Stimulated activated naive B cell treated with anti-CD40 and anti-IgM and Interleukin-4, amounts not matched to agents 10 μg/mL and 1 μg/mL and 100 μg/mL, for 72 hours (primary cell): ENCODE measurements around the gene LCK.
"Not testable (repeated sequence)": the region's sequence is repeated elsewhere in the genome, so short reads cannot be mapped to it uniquely, and the experiment has no call there.

ENCODE experiments used
- ATAC-seq, 2 donors: fragments of 150-1000 bp; cut with Tn5 transposase; replicated peaks; 2 replicates each; pipeline ENCODE4 v1.10.0; 2021; ENCODE audit warnings: moderate library complexity in 1 of 2
- DNase-seq: peaks from one replicate; pipeline ENCODE4 v3.0.0; 2021
- H3K27ac Mint-ChIP-seq: one replicate; pipeline ENCODE4 v1.8.0; 2022; ENCODE audit warnings: mild to moderate bottlenecking, mixed read lengths
- H3K27me3 Mint-ChIP-seq, 2 donors: one replicate each; pipeline ENCODE4 v1.8.0; 2022; ENCODE audit warnings: mixed read lengths in 2 of 2
- H3K36me3 Mint-ChIP-seq, 2 donors: one replicate each; pipeline ENCODE4 v1.8.0; 2022; ENCODE audit warnings: mixed read lengths in 2 of 2, mild to moderate bottlenecking in 1 of 2
- H3K4me1 Mint-ChIP-seq, 2 donors: one replicate each; pipeline ENCODE4 v1.8.0; 2022; ENCODE audit warnings: mixed read lengths in 2 of 2, mild to moderate bottlenecking in 1 of 2
- H3K4me3 Mint-ChIP-seq, 2 donors: one replicate each; pipeline ENCODE4 v1.8.0; 2022; ENCODE audit warnings: mild to moderate bottlenecking in 2 of 2, mixed read lengths in 2 of 2, moderate library complexity in 1 of 2
- H3K9me3 Mint-ChIP-seq, 2 donors: one replicate each; pipeline ENCODE4 v1.8.0; 2022; ENCODE audit warnings: mixed read lengths in 2 of 2, mild to moderate bottlenecking in 1 of 2

Gene LCK

GRCh38 chr1:32275424-32275823 is 24.4 kb downstream of the LCK start:
- peaks cover 12 to 32% of the 10 kb centered on the region in 2 donors for H3K36me3 Mint-ChIP-seq
- ATAC-seq: no peak
- H3K4me3 Mint-ChIP-seq: peak overlapping the region in 1 of 2 donors; percentile 57

GRCh38 chr1:32276032-32276782 is 25.1 kb downstream of the LCK start:
- H3K4me1 Mint-ChIP-seq: peaks cover 35 to 36% of the 10 kb centered on the region in 2 donors
- DNase-seq: no peak
- H3K27me3 Mint-ChIP-seq: no peaks in the 10 kb centered on the region
- H3K36me3 Mint-ChIP-seq: peaks cover 12 to 32% of the 10 kb centered on the region in 2 donors
- H3K9me3 Mint-ChIP-seq: no peaks in the 10 kb centered on the region
- no peak for ATAC-seq
- H3K4me3 Mint-ChIP-seq: peak overlapping the region in 1 of 2 donors; percentile 11
- no peak overlapping the region for H3K27ac Mint-ChIP-seq

More at GRCh38 chr1:32275424-32275823, 24.4 kb downstream of the LCK start:
- DNase-seq: no peak
- H3K9me3 Mint-ChIP-seq: no peaks in the 10 kb centered on the region
- no peaks in the 10 kb centered on the region for H3K27me3 Mint-ChIP-seq
- H3K4me1 Mint-ChIP-seq: peaks cover 35 to 36% of the 10 kb centered on the region in 2 donors
- H3K27ac Mint-ChIP-seq: no peak overlapping the region

DNA sequence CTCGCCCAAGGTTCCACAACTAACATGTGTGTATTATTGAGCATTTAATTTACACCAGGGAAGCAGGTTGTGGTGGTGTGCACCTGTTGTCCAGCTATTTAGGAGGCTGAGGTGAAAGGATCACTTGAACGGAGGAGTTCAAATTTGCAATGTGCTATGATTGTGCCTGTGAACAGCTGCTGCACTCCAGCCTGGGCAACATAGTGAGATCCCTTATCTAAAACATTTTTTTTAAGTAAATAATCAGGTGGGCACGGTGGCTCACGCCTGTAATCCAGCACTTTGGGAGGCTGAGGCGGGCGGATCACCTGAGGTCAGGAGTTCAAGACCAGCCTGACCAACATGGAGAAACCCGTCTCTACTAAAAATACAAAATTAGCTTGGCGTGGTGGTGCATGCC is 33.7 kb downstream of the LCK start:
- not testable (repeated sequence) for H3K27ac Mint-ChIP-seq, H3K9me3 Mint-ChIP-seq, ATAC-seq, H3K27me3 Mint-ChIP-seq, H3K4me3 Mint-ChIP-seq, H3K4me1 Mint-ChIP-seq, DNase-seq
- peaks cover 12 to 22% of the 10 kb centered on the region in 2 donors for H3K36me3 Mint-ChIP-seq

DNA sequence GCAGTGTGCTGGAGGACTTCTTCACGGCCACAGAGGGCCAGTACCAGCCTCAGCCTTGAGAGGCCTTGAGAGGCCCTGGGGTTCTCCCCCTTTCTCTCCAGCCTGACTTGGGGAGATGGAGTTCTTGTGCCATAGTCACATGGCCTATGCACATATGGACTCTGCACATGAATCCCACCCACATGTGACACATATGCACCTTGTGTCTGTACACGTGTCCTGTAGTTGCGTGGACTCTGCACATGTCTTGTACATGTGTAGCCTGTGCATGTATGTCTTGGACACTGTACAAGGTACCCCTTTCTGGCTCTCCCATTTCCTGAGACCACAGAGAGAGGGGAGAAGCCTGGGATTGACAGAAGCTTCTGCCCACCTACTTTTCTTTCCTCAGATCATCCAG is 34.6 kb downstream of the LCK start:
- ATAC-seq (no peak), DNase-seq (no peak)
- H3K9me3 Mint-ChIP-seq: no peaks in the 10 kb centered on the region
- no peaks in the 10 kb centered on the region for H3K27me3 Mint-ChIP-seq
- no peaks in the 10 kb centered on the region for H3K4me1 Mint-ChIP-seq
- peaks cover 9 to 17% of the 10 kb centered on the region in 2 donors for H3K36me3 Mint-ChIP-seq
- no peak overlapping the region for H3K4me3 Mint-ChIP-seq
- peak overlapping the region; percentile 67 for H3K27ac Mint-ChIP-seq

GRCh38 chr1:32286763-32287162 is 35.7 kb downstream of the LCK start:
- H3K36me3 Mint-ChIP-seq: peaks cover 9 to 13% of the 10 kb centered on the region in 2 donors
- H3K27ac Mint-ChIP-seq: no peak overlapping the region
- no peak overlapping the region for H3K4me3 Mint-ChIP-seq
- H3K4me1 Mint-ChIP-seq: peaks cover 5 to 7% of the 10 kb centered on the region in 2 donors
- no peak for ATAC-seq
- DNase-seq: no peak
- no peaks in the 10 kb centered on the region for H3K9me3 Mint-ChIP-seq
- H3K27me3 Mint-ChIP-seq: no peaks in the 10 kb centered on the region

GRCh38 chr1:32289256-32289655 is 38.2 kb downstream of the LCK start:
- Mint-ChIP-seq H3K4me1 (peaks cover 11 to 26% of the 10 kb centered on the region in 2 donors), H3K4me3 (no peak overlapping the region), H3K36me3 (peaks cover 16 to 23% of the 10 kb centered on the region in 2 donors), H3K27me3 (no peaks in the 10 kb centered on the region), H3K9me3 (no peaks in the 10 kb centered on the region), H3K27ac (no peak overlapping the region)
- no peak for ATAC-seq
- DNase-seq: no peak

DNA sequence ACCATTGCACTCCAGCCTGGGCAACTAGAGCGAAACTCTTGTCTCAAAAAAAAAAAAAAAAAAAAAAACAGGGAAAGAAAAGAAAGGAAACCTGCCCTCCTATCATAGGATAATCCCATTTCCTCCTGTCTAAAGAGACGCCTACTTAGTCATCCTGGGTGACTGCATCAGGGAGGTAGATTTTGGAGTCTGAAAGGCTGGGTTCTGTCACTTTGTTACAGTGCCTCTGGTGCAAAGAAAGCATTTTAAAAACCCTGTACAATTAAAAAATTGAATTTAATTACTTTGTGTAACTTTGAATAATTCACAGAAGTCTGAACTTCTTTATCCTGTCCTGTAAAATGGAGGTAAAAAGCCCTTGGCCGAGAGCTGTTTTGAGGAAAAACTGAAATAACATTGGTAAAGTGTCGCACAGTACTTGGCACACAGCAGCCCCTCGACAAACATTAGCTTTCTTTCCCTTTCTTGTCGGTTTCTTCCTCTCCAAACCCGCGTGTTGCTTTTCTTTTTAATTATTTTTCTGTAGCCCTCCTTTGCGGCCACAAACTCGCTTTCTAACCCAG is 40.2 kb downstream of the LCK start:
- H3K27ac Mint-ChIP-seq: peak overlapping the region; percentile 99
- H3K9me3 Mint-ChIP-seq: no peaks in the 10 kb centered on the region
- ATAC-seq: no peak

DNA sequence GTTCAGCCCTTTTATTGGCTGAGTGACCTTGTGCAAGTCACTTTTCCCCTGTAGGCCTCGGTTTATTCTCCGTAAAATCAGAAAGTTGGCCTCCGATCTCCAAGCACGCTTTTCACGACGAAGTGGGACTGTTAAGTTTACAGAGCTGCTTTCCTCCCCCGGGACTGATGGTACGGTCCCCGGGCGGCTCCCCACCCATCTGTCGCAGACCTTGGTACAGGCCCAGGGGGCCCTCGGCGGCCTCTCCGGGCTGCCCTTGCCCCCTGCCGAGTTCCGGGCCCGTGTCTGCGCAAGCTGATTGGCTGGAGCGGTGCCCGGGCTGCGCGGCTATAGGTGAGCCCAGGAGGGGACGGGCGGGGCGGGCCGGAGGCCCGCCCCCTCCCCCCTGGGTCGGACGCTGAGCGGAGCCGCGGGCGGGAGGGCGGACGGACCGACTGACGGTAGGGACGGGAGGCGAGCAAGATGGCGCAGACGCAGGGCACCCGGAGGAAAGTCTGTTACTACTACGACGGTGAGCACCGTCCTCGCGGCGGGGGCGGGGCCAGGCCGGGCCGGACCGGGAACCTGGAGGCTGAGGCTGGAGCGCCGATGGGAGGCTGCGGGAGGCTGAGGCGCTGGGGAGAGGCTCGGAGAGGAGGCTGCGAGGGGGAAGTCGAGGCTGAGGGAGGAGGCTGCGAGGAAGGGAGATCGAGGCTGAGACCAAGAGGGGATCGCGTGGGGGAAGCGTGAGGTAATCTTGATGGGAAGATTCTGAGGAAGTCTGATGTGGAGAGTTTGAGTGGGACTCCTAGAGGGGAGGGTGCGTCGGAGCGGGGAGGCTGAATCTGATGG is 40.9 kb downstream of the LCK start, which contains the start of gene HDAC1:
HDAC1 (plus strand) TSS at position 376 of the 831 bp plus-strand sequence; CDS start at position 463, 87 bp downstream.
- peak; percentile 99 for ATAC-seq
- no peaks in the 10 kb centered on the region for H3K9me3 Mint-ChIP-seq
- peaks cover 16 to 31% of the 10 kb centered on the region in 2 donors for H3K36me3 Mint-ChIP-seq
- no peaks in the 10 kb centered on the region for H3K27me3 Mint-ChIP-seq
- H3K4me3 Mint-ChIP-seq: peak within 1 kb of the TSS; percentile 95 to 99
- DNase-seq: peak; percentile 98
- H3K27ac Mint-ChIP-seq: peak within 1 kb of the TSS; percentile 99
- H3K4me1 Mint-ChIP-seq: peaks cover 22 to 52% of the 10 kb centered on the region in 2 donors

More for the DNA sequence above, 40.2 kb downstream of the LCK start:
- peak overlapping the region; percentile 95 to 99 for H3K4me3 Mint-ChIP-seq
- H3K36me3 Mint-ChIP-seq: peaks cover 10 to 29% of the 10 kb centered on the region in 2 donors
- no peaks in the 10 kb centered on the region for H3K27me3 Mint-ChIP-seq
- DNase-seq: no peak
- peaks cover 18 to 45% of the 10 kb centered on the region in 2 donors for H3K4me1 Mint-ChIP-seq

GRCh38 chr1:32298211-32298610 is 47.1 kb downstream of the LCK start:
- not testable (repeated sequence) for ATAC-seq
- H3K27ac Mint-ChIP-seq: peak overlapping the region; percentile 25

DNA sequence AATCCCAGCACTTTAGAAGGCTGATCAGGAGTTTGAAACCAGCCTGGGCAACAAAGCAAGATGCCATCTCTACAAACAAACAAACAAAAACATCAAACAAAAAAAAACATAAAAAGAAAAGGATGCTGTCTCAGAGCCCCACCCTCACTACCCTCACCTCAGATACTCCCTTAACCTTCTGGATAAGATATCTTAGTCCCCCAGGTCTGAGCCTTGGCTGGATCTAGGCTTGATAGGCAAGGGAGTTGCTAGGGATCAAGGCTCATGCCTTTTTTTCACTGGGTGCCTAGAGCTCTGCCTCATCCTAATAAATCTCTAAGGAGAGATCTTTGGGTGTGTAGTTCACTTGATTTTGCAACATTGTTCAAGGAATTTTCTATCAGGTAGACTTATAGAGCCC is 48.3 kb downstream of the LCK start:
- H3K36me3 Mint-ChIP-seq: peaks cover 48 to 65% of the 10 kb centered on the region in 2 donors
- H3K27ac Mint-ChIP-seq: no peak overlapping the region
- no peak overlapping the region for H3K4me3 Mint-ChIP-seq
- no peak for ATAC-seq
- no peaks in the 10 kb centered on the region for H3K27me3 Mint-ChIP-seq
- peaks cover 32 to 70% of the 10 kb centered on the region in 2 donors for H3K4me1 Mint-ChIP-seq
- no peak for DNase-seq
- peaks cover 3 to 9% of the 10 kb centered on the region in 2 donors for H3K9me3 Mint-ChIP-seq

More at GRCh38 chr1:32298211-32298610, 47.1 kb downstream of the LCK start:
- not testable (repeated sequence) for H3K4me3 Mint-ChIP-seq, H3K27me3 Mint-ChIP-seq, H3K9me3 Mint-ChIP-seq, DNase-seq
- Mint-ChIP-seq H3K36me3 (peaks cover 40 to 54% of the 10 kb centered on the region in 2 donors), H3K4me1 (peaks cover 31 to 74% of the 10 kb centered on the region in 2 donors)

- H3K4me1 Mint-ChIP-seq: peaks cover 33 to 69% of the 10 kb centered on the region in 2 donors
- H3K27me3 Mint-ChIP-seq: no peaks in the 10 kb centered on the region
- H3K9me3 Mint-ChIP-seq: peaks cover 4 to 14% of the 10 kb centered on the region in 2 donors
- no peak overlapping the region for H3K27ac Mint-ChIP-seq
- ATAC-seq: no peak
- no peak for DNase-seq
- H3K4me3 Mint-ChIP-seq: no peak overlapping the region
- peaks cover 64 to 74% of the 10 kb centered on the region in 2 donors for H3K36me3 Mint-ChIP-seq
Measured at GRCh38 chr1:32303358-32303757, 52.3 kb downstream of the LCK start.

- no peak for ATAC-seq
- H3K4me3 Mint-ChIP-seq: no peak overlapping the region
- peaks cover 39 to 74% of the 10 kb centered on the region in 2 donors for H3K4me1 Mint-ChIP-seq
- H3K27me3 Mint-ChIP-seq: no peaks in the 10 kb centered on the region
- peaks cover 66 to 78% of the 10 kb centered on the region in 2 donors for H3K36me3 Mint-ChIP-seq
- DNase-seq: no peak
- H3K27ac Mint-ChIP-seq: no peak overlapping the region
- H3K9me3 Mint-ChIP-seq: peaks cover 4 to 14% of the 10 kb centered on the region in 2 donors
Measured at GRCh38 chr1:32303997-32304622, 53.0 kb downstream of the LCK start.

- DNase-seq: no peak
- no peak overlapping the region for H3K4me3 Mint-ChIP-seq
- H3K36me3 Mint-ChIP-seq: peaks cover 67 to 83% of the 10 kb centered on the region in 2 donors
- ATAC-seq: no peak
- H3K4me1 Mint-ChIP-seq: peaks cover 43 to 74% of the 10 kb centered on the region in 2 donors
- no peak overlapping the region for H3K27ac Mint-ChIP-seq
- peaks cover 4 to 14% of the 10 kb centered on the region in 2 donors for H3K9me3 Mint-ChIP-seq
- H3K27me3 Mint-ChIP-seq: no peaks in the 10 kb centered on the region
Measured at GRCh38 chr1:32305310-32305709, 54.2 kb downstream of the LCK start.

DNA sequence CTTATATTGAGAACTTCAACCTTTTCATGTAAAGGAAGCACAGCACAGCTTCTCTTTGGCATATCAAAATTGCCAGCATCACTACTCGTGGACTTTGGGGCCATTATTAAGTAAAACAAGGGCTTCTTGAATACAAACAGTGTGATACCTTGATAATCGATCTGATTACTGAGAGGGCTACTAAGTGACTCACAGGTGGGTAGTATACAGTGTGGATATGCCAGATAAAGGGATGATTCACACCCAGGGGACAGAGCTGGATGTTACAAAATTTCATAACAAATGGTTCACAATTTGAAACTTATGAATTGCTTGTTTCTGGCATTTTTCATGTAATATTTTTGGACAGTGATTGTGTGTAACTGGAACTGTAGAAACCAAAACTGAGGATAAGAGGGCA is 56.3 kb downstream of the LCK start:
- H3K27ac Mint-ChIP-seq: peak overlapping the region; percentile 59
- H3K36me3 Mint-ChIP-seq: peaks cover 61 to 80% of the 10 kb centered on the region in 2 donors
- H3K27me3 Mint-ChIP-seq: no peaks in the 10 kb centered on the region
- peak overlapping the region; percentile 22 to 64 for H3K4me3 Mint-ChIP-seq
- no peak for ATAC-seq
- H3K9me3 Mint-ChIP-seq: peaks cover 4 to 10% of the 10 kb centered on the region in 2 donors
- DNase-seq: no peak
- H3K4me1 Mint-ChIP-seq: peaks cover 44 to 75% of the 10 kb centered on the region in 2 donors
